Muscle of leg (tissue), 11 donors: ENCODE measurements around the gene CASZ1. TPM values are rescaled to one million over a fixed set of nuclear protein-coding genes. Genes with fewer than 3 reads are reported as not detected.

Experiments
- DNase-seq: peaks from one replicate; pipeline ENCODE4 v3.0.0; 2013
- H3K27ac ChIP-seq: one replicate; pipeline ENCODE4 v1.5.1; 2013; ENCODE audit warnings: mild to moderate bottlenecking, low read length, control low read depth
- H3K27me3 ChIP-seq: one replicate; pipeline ENCODE4 v1.6.1; 2013; ENCODE audit warnings: low read length; ENCODE audit not compliant: control insufficient read depth, insufficient read depth
- H3K36me3 ChIP-seq: one replicate; pipeline ENCODE4 v1.6.1; 2013; ENCODE audit warnings: low read length; ENCODE audit not compliant: control insufficient read depth, insufficient read depth
- H3K4me1 ChIP-seq: one replicate; pipeline ENCODE4 v1.6.1; 2013; ENCODE audit warnings: low read length; ENCODE audit not compliant: control insufficient read depth, insufficient read depth
- H3K4me3 ChIP-seq: one replicate; pipeline ENCODE4 v1.5.1; 2013; ENCODE audit warnings: low read length, control low read depth
- H3K9me3 ChIP-seq: replicated peaks from 2 replicates; pipeline ENCODE4 v1.6.1; 2013; ENCODE audit warnings: low read depth, low read length; ENCODE audit not compliant: control insufficient read depth
- WGBS: methylation state at CpG from one replicate; pipeline ENCODE4 v1.1.5; 2013; ENCODE audit warnings: missing lambda C conversion rate; ENCODE audit not compliant: insufficient coverage; 5-methylcytosine and 5-hydroxymethylcytosine counted together
- polyA plus RNA-seq, 8 donors: library from polyadenylated mRNA; unstranded; fragments of 120-200 nt; gene quantifications; one replicate each; pipeline versions ENCODE4 v1.2.1 to v1.2.3, GENCODE V29; 2013; ENCODE audit warnings: inconsistent platforms in 1 of 8, low replicate concordance in 1 of 8; ENCODE audit not compliant: insufficient read length in 8 of 8, insufficient read depth in 1 of 8
- total RNA-seq: library from RNA; stranded (reverse); fragments of 120-200 nt; gene quantifications from one replicate; pipeline ENCODE4 v1.2.4, GENCODE V29; 2013

The CASZ1 gene
- total and polyA plus RNA-seq, 9 donors, result 30.8 to 68.4 (median 45.3) TPM

- peaks cover 48% of the 10 kb centered on the region for H3K27me3 ChIP-seq
- no peak overlapping the region for H3K4me3 ChIP-seq
- H3K36me3 ChIP-seq, result no peaks in the 10 kb centered on the region
- H3K4me1 ChIP-seq, result peaks cover 66% of the 10 kb centered on the region
- no peak overlapping the region for H3K27ac ChIP-seq
- H3K9me3 ChIP-seq, result no peaks in the 10 kb centered on the region
- 73% methylated on average over 7 of the region's 12 CpGs for WGBS
- DNase-seq, result no peak
These were observed 75.8 kb downstream of the CASZ1 start for GRCh38 chr1:10720635-10721034.

GRCh38 chr1:10718083-10718415, 78.4 kb downstream of the CASZ1 start:
- H3K4me3 ChIP-seq, result no peak overlapping the region
- H3K36me3 ChIP-seq, result peaks cover 3% of the 10 kb centered on the region
- DNase-seq, result no peak
- H3K4me1 ChIP-seq, result peaks cover 50% of the 10 kb centered on the region
- H3K27me3 ChIP-seq, result peaks cover 49% of the 10 kb centered on the region
- peak overlapping the region; percentile 29 for H3K27ac ChIP-seq
- WGBS, result 80% methylated on average over 4 of the region's 9 CpGs
- no peaks in the 10 kb centered on the region for H3K9me3 ChIP-seq

GRCh38 chr1:10717296-10718082, 79.0 kb downstream of the CASZ1 start:
- no peak overlapping the region for H3K4me3 ChIP-seq
- no peak for DNase-seq
- H3K36me3 ChIP-seq, result peaks cover 3% of the 10 kb centered on the region
- no peaks in the 10 kb centered on the region for H3K9me3 ChIP-seq
- H3K27me3 ChIP-seq, result peaks cover 53% of the 10 kb centered on the region
- peaks cover 44% of the 10 kb centered on the region for H3K4me1 ChIP-seq
- WGBS, result 46% methylated on average over 16 of the region's 22 CpGs
- peak overlapping the region; percentile 29 for H3K27ac ChIP-seq

- Histone ChIP-seq H3K9me3 (no peaks in the 10 kb centered on the region), H3K36me3 (peaks cover 3% of the 10 kb centered on the region), H3K4me3 (no peak overlapping the region), H3K27me3 (peaks cover 51% of the 10 kb centered on the region), H3K4me1 (peaks cover 38% of the 10 kb centered on the region), H3K27ac (no peak overlapping the region)
- WGBS, result 35% methylated on average over 2 of the region's 10 CpGs
- no peak for DNase-seq
These were observed 79.6 kb downstream of the CASZ1 start for GRCh38 chr1:10716840-10717239.

GRCh38 chr1:10714337-10715114, 81.9 kb downstream of the CASZ1 start:
- no peak for DNase-seq
- Histone ChIP-seq H3K4me3 (no peak overlapping the region), H3K4me1 (peaks cover 40% of the 10 kb centered on the region), H3K9me3 (no peaks in the 10 kb centered on the region), H3K27me3 (peaks cover 37% of the 10 kb centered on the region), H3K27ac (no peak overlapping the region), H3K36me3 (peaks cover 3% of the 10 kb centered on the region)
- WGBS, result 52% methylated on average over 22 of the region's 22 CpGs

GRCh38 chr1:10713614-10714013, 82.8 kb downstream of the CASZ1 start:
- no peaks in the 10 kb centered on the region for H3K9me3 ChIP-seq
- no peak for DNase-seq
- H3K27me3 ChIP-seq, result peaks cover 35% of the 10 kb centered on the region
- no peak overlapping the region for H3K4me3 ChIP-seq
- WGBS, result no CpG with 5 or more reads among the region's 7 CpGs
- peaks cover 3% of the 10 kb centered on the region for H3K36me3 ChIP-seq
- no peak overlapping the region for H3K27ac ChIP-seq
- H3K4me1 ChIP-seq, result peaks cover 47% of the 10 kb centered on the region

- DNase-seq, result no peak
- 59% methylated on average over 16 of the region's 25 CpGs for WGBS
- Histone ChIP-seq H3K9me3 (no peaks in the 10 kb centered on the region), H3K4me3 (no peak overlapping the region), H3K4me1 (peaks cover 39% of the 10 kb centered on the region), H3K27ac (no peak overlapping the region), H3K36me3 (peaks cover 3% of the 10 kb centered on the region), H3K27me3 (peaks cover 34% of the 10 kb centered on the region)
These were observed 83.7 kb downstream of the CASZ1 start for GRCh38 chr1:10712568-10713362.

- DNase-seq, result no peak
- peaks cover 5% of the 10 kb centered on the region for H3K36me3 ChIP-seq
- WGBS, result 81% methylated on average over 7 of the region's 7 CpGs
- H3K9me3 ChIP-seq, result no peaks in the 10 kb centered on the region
- no peak overlapping the region for H3K4me3 ChIP-seq
- peaks cover 29% of the 10 kb centered on the region for H3K27me3 ChIP-seq
- H3K4me1 ChIP-seq, result peaks cover 25% of the 10 kb centered on the region
- peak overlapping the region; percentile 21 for H3K27ac ChIP-seq
These were observed 86.0 kb downstream of the CASZ1 start for GRCh38 chr1:10710489-10710888.

GRCh38 chr1:10709646-10710045, 86.8 kb downstream of the CASZ1 start:
- WGBS, result 36% methylated on average over 19 of the region's 19 CpGs
- Histone ChIP-seq H3K9me3 (no peaks in the 10 kb centered on the region), H3K27ac (no peak overlapping the region), H3K36me3 (peaks cover 5% of the 10 kb centered on the region), H3K27me3 (peaks cover 35% of the 10 kb centered on the region), H3K4me3 (no peak overlapping the region), H3K4me1 (peaks cover 25% of the 10 kb centered on the region)
- no peak for DNase-seq

- H3K9me3 ChIP-seq, result no peaks in the 10 kb centered on the region
- peaks cover 25% of the 10 kb centered on the region for H3K4me1 ChIP-seq
- peaks cover 38% of the 10 kb centered on the region for H3K27me3 ChIP-seq
These were observed 87.3 kb downstream of the CASZ1 start for GRCh38 chr1:10709165-10709564.

More at GRCh38 chr1:10709165-10709564, 87.3 kb downstream of the CASZ1 start:
- Histone ChIP-seq H3K36me3 (peaks cover 5% of the 10 kb centered on the region), H3K4me3 (no peak overlapping the region), H3K27ac (no peak overlapping the region)
- WGBS, result 17% methylated on average over 7 of the region's 16 CpGs
- no peak for DNase-seq
